GM12872 (cell line): ENCODE data around the gene ADM2.

Source experiments
- CTCF ChIP-seq: IDR thresholded peaks from 3 replicates; pipeline ENCODE4 v1.5.1; 2011; ENCODE audit warnings: low read depth, mild to moderate bottlenecking, low read length, moderate library complexity; ENCODE audit not compliant: insufficient read depth

The ADM2 gene

GRCh38 chr22:50529897-50530579, 48.7 kb downstream of the ADM2 start, which contains the start of gene TYMP:
TSS of gene TYMP (minus strand) at chr22:50530012. CDS start at chr22:50529709, 303 bp downstream.
- TF ChIP-seq CTCF, result no peak

- no peak for TF ChIP-seq CTCF
Measured at GRCh38 chr22:50530580-50530876, 49.2 kb downstream of the ADM2 start.

- no peak for TF ChIP-seq CTCF
Measured at GRCh38 chr22:50530877-50531545, 49.7 kb downstream of the ADM2 start.

GRCh38 chr22:50531546-50531961, 50.2 kb downstream of the ADM2 start:
- TF ChIP-seq CTCF, result no peak

GRCh38 chr22:50531962-50532674, 50.8 kb downstream of the ADM2 start:
- no peak for TF ChIP-seq CTCF

- TF ChIP-seq CTCF, result no peak
Measured at GRCh38 chr22:50532824-50533796, 51.8 kb downstream of the ADM2 start.
